Measurements from ENCODE around the gene STK25.

The STK25 gene

GRCh38 chr2:241508240-241509154 lies at the start of gene STK25:
TSS of gene STK25 (minus strand) at chr2:241508584. CDS start at chr2:241508035, 549 bp downstream.
- peak; percentile 81 for DNase-seq (ENCODE audit: low read depth)

- no peak for DNase-seq (ENCODE audit: low read depth)
Measured at GRCh38 chr2:241556746-241557145, 48.4 kb upstream of the STK25 start.

GRCh38 chr2:241555711-241556110 lies 47.3 kb upstream of the STK25 start:
- no peak for DNase-seq (ENCODE audit: low read depth)

GRCh38 chr2:241554610-241555322 lies 46.4 kb upstream of the STK25 start:
- no peak for DNase-seq (ENCODE audit: low read depth)

GRCh38 chr2:241553981-241554380 lies 45.6 kb upstream of the STK25 start:
- DNase-seq (ENCODE audit: low read depth), result no peak

GRCh38 chr2:241553512-241553830 lies 45.1 kb upstream of the STK25 start:
- no peak for DNase-seq (ENCODE audit: low read depth)

GRCh38 chr2:241551998-241552737 lies 43.8 kb upstream of the STK25 start:
- no peak for DNase-seq (ENCODE audit: low read depth)

- DNase-seq (ENCODE audit: low read depth), result no peak
Measured at GRCh38 chr2:241551599-241551997, 43.2 kb upstream of the STK25 start.

GRCh38 chr2:241550616-241551580 lies 42.5 kb upstream of the STK25 start:
- DNase-seq (ENCODE audit: low read depth), result no peak

GRCh38 chr2:241548451-241548835 lies 40.1 kb upstream of the STK25 start:
- DNase-seq (ENCODE audit: low read depth), result no peak

GRCh38 chr2:241547781-241548450 lies 39.5 kb upstream of the STK25 start:
- DNase-seq (ENCODE audit: low read depth), result no peak

- DNase-seq (ENCODE audit: low read depth), result peak; percentile 80
Measured at GRCh38 chr2:241546771-241547498, 38.6 kb upstream of the STK25 start.

GRCh38 chr2:241545523-241546473 lies 37.4 kb upstream of the STK25 start:
- DNase-seq (ENCODE audit: low read depth), result no peak

- DNase-seq (ENCODE audit: low read depth), result no peak
Measured at GRCh38 chr2:241545106-241545505, 36.7 kb upstream of the STK25 start.

GRCh38 chr2:241542278-241542605 lies 33.9 kb upstream of the STK25 start:
- DNase-seq (ENCODE audit: low read depth), result no peak

GRCh38 chr2:241541564-241542277 lies 33.3 kb upstream of the STK25 start:
- DNase-seq (ENCODE audit: low read depth), result no peak

- no peak for DNase-seq (ENCODE audit: low read depth)
Measured at GRCh38 chr2:241540771-241541561, 32.6 kb upstream of the STK25 start.

- no peak for DNase-seq (ENCODE audit: low read depth)
Measured at GRCh38 chr2:241540401-241540770, 32.0 kb upstream of the STK25 start.

Measured in non-pigmented ciliary epithelial cell (primary cell).